Measurements from ENCODE around the gene OCA2.

- TF ChIP-seq CTCF (IDR thresholded peaks at IDR 0.05), result no peak
- TF ChIP-seq POLR2A (IDR thresholded peaks at IDR 0.05), result no peak
Measured at GRCh38 chr15:27873828-27874227, 225.3 kb downstream of the OCA2 start.
